Loucy (cell line): ENCODE measurements around the gene PDLIM7.

Source experiments
- CTCF ChIP-seq: fragments of 200-600 bp; sonication (generic); conservative IDR thresholded peaks from 2 replicates; pipeline ENCODE4 v1.5.1; 2014; ENCODE audit warnings: mild to moderate bottlenecking, antibody characterized with exemption, low read length
- EZH2phosphoT487 ChIP-seq: fragments of 200-600 bp; IDR thresholded peaks from 2 replicates; pipeline ENCODE4 v1.6.1; 2018; ENCODE audit warnings: antibody characterized with exemption, mild to moderate bottlenecking, moderate library complexity, borderline replicate concordance

DNA sequence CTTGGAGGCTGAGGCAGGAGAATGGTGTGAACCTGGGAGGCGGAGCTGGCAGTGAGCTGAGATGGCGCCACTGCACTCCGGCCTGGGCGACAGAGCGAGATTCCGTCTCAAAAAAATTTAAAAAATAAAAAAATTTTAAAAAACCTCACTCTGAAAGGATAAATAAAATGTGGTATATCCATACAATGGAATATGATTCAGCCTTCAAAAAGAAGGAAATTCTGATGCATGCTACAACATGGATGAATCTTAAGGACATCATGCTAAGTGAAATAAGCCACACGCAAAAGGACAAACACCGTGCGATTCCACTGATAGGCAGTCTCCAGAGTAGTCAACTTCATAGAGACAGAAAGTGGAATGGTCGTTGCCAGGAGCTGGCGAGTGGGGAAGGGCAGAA lies 32.4 kb downstream of the PDLIM7 start:
- TF ChIP-seq CTCF (no peak), EZH2phosphoT487 (no peak)
